Upper lobe of left lung (tissue), 6 donors: ENCODE data around the gene C10orf105. TPM values are rescaled to one million over a fixed set of nuclear protein-coding genes. Genes with fewer than 3 reads are reported as not detected.

ENCODE experiments used
- ATAC-seq, 2 donors: fragments of 200-7000 bp; cut with Tn5 transposase; one replicate each; pipeline ENCODE4 v1.9.1; 2022; ENCODE audit warnings: mild to moderate bottlenecking in 2 of 2, moderate library complexity in 2 of 2; ENCODE audit not compliant: low FRiP score in 2 of 2
- DNase-seq, 2 donors: peaks; one replicate each; pipeline ENCODE4 v3.0.0-alpha.2; 2019 to 2020
- H3K27ac ChIP-seq, 4 donors: fragments of 200-600 bp; sonication (generic); one replicate each; pipeline ENCODE4 v1.5.1; 2016 to 2019
- H3K27me3 ChIP-seq, 4 donors: fragments of 200-600 bp; sonication (generic); one replicate each; pipeline ENCODE4 v1.5.1; 2017 to 2019
- H3K36me3 ChIP-seq, 4 donors: fragments of 200-600 bp; sonication (generic); one replicate each; pipeline ENCODE4 v1.5.1; 2016 to 2019
- H3K4me1 ChIP-seq, 4 donors: fragments of 200-600 bp; sonication (generic); one replicate each; pipeline ENCODE4 v1.5.1; 2018 to 2019
- H3K4me3 ChIP-seq, 4 donors: fragments of 200-600 bp; sonication (generic); one replicate each; pipeline ENCODE4 v1.5.1; 2017 to 2019; ENCODE audit warnings: mild to moderate bottlenecking in 2 of 4, moderate library complexity in 1 of 4
- H3K9me3 ChIP-seq, 4 donors: fragments of 200-600 bp; sonication (generic); one replicate each; pipeline ENCODE4 v1.5.1; 2018 to 2019
- EP300 ChIP-seq, 4 donors: sonication (generic); formaldehyde crosslinking; IDR thresholded peaks; one replicate each; pipeline ENCODE4 v1.5.1; 2017; ENCODE audit warnings: antibody characterized with exemption in 4 of 4, control low read depth in 2 of 4
- POLR2A ChIP-seq, 4 donors: fragments of 450-650 bp; IDR thresholded peaks; one replicate each; pipeline ENCODE4 v1.5.1; 2016 to 2017; ENCODE audit warnings: antibody characterized with exemption in 4 of 4, mild to moderate bottlenecking in 2 of 4
- POLR2AphosphoS5 ChIP-seq, 2 donors: sonication (generic); formaldehyde crosslinking; IDR thresholded peaks; one replicate each; pipeline ENCODE4 v1.5.1; 2017; ENCODE audit warnings: antibody characterized with exemption in 2 of 2
- WGBS, 2 donors: methylation state at CpG; one replicate each; pipeline ENCODE4 v1.1.5; 2017 to 2018; 5-methylcytosine and 5-hydroxymethylcytosine counted together
- total RNA-seq, 6 donors: library from RNA; depleted of rRNA in 4 of 6; stranded (reverse); fragments of >200 nt in 4 of 6; gene quantifications; one replicate each; pipeline versions ENCODE4 v1.1.0 to v1.2.1, GENCODE V29; 2016 to 2021
- TF ChIP-seq, protein P1 (sequence below), 6 experiments: fragments of 450-650 bp in 4 of 6; fragments of 200-600 bp in 2 of 6; sonication (generic) in 2 of 6; IDR thresholded peaks; one replicate each; pipeline ENCODE4 v1.5.1; 2016 to 2019; ENCODE audit warnings: antibody characterized with exemption in 6 of 6
- donor health status: DM: no; HTN: no; CAD: no; lungs with moderate emphysema.
- donor health status: DM: no; HTN: yes; CAD: no; lungs with severe emphysema.

Gene C10orf105
- total RNA-seq, 6 donors from 2014 or later = 0.15 to 1.0 (median 0.44) TPM; not detected in 1

DNA sequence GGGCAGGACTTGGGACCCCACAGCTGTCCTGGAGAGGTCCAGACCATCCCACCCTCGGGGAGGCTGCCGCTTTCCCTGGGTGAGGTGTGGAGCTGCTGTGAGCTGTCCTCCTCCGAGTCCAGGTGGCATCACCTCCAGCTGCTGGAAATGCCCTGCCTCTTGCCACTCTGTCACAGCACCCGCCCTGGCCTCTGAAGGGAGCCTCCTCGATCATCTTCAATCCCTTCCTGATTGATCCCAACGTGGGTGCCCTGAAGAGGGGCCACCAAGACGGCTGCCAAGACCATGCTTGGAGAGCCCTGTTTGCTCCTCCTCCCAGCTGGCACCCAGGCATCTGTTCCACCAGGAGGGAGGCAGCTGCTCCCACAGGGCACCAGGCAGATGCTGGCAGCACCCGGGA, 4.6 kb downstream of the C10orf105 start:
- H3K4me1 ChIP-seq = peaks cover 40 to 61% (median 49%) of the 10 kb centered on the region in 4 donors
- no peaks in the 10 kb centered on the region for H3K27me3 ChIP-seq
- TF ChIP-seq, protein P1, sequence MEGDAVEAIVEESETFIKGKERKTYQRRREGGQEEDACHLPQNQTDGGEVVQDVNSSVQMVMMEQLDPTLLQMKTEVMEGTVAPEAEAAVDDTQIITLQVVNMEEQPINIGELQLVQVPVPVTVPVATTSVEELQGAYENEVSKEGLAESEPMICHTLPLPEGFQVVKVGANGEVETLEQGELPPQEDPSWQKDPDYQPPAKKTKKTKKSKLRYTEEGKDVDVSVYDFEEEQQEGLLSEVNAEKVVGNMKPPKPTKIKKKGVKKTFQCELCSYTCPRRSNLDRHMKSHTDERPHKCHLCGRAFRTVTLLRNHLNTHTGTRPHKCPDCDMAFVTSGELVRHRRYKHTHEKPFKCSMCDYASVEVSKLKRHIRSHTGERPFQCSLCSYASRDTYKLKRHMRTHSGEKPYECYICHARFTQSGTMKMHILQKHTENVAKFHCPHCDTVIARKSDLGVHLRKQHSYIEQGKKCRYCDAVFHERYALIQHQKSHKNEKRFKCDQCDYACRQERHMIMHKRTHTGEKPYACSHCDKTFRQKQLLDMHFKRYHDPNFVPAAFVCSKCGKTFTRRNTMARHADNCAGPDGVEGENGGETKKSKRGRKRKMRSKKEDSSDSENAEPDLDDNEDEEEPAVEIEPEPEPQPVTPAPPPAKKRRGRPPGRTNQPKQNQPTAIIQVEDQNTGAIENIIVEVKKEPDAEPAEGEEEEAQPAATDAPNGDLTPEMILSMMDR (IDR thresholded peaks at IDR 0.05) = no peak
- no peak for TF ChIP-seq POLR2A (IDR thresholded peaks at IDR 0.05)
- TF ChIP-seq POLR2AphosphoS5 (IDR thresholded peaks at IDR 0.05) = no peak
- no peak for TF ChIP-seq EP300 (IDR thresholded peaks at IDR 0.05)
- ATAC-seq (no peak), DNase-seq (no peak)
- peak overlapping the region in 1 of 4 donors; percentile 1 for H3K4me3 ChIP-seq
- H3K9me3 ChIP-seq = no peaks in the 10 kb centered on the region
- H3K36me3 ChIP-seq = no peaks in the 10 kb centered on the region
- 60 to 73% methylated on average over 2 to 7 of the region's 8 CpGs for WGBS, 2 donors
- peak overlapping the region; percentile 12 to 90 (median 85) for H3K27ac ChIP-seq

GRCh38 chr10:71714592-71714991, 5.0 kb downstream of the C10orf105 start:
- 67 to 72% methylated on average over 5 of the region's 5 CpGs for WGBS, 2 donors
- Histone ChIP-seq H3K36me3 (no peaks in the 10 kb centered on the region), H3K4me3 (peak overlapping the region in 1 of 4 donors; percentile 1), H3K27ac (peak overlapping the region; percentile 74 to 90 (median 85)), H3K27me3 (no peaks in the 10 kb centered on the region), H3K4me1 (peaks cover 40 to 60% (median 48%) of the 10 kb centered on the region in 4 donors), H3K9me3 (no peaks in the 10 kb centered on the region)
- ATAC-seq (no peak), DNase-seq (no peak)
- TF ChIP-seq, protein P1 (IDR thresholded peaks at IDR 0.05) = no peak
- no peak for TF ChIP-seq POLR2AphosphoS5 (IDR thresholded peaks at IDR 0.05)
- no peak for TF ChIP-seq EP300 (IDR thresholded peaks at IDR 0.05)
- TF ChIP-seq POLR2A (IDR thresholded peaks at IDR 0.05) = no peak

- Histone ChIP-seq H3K4me3 (peak overlapping the region in 1 of 4 donors; percentile 1), H3K4me1 (peaks cover 40 to 54% (median 45%) of the 10 kb centered on the region in 4 donors), H3K27ac (peak overlapping the region; percentile 74 to 90 (median 85)), H3K27me3 (no peaks in the 10 kb centered on the region), H3K9me3 (no peaks in the 10 kb centered on the region), H3K36me3 (no peaks in the 10 kb centered on the region)
- no peak for DNase-seq
- TF ChIP-seq EP300 (IDR thresholded peaks at IDR 0.05) = no peak
- TF ChIP-seq, protein P1 (IDR thresholded peaks at IDR 0.05) = no peak
- no peak for TF ChIP-seq POLR2A (IDR thresholded peaks at IDR 0.05)
- no peak for TF ChIP-seq POLR2AphosphoS5 (IDR thresholded peaks at IDR 0.05)
- ATAC-seq = peak in 1 of 2 donors; percentile 10
- whole genome bisulfite sequencing, 2 donors = 47 to 70% methylated on average over 4 of the region's 4 CpGs
Measured at GRCh38 chr10:71714031-71714410, 5.6 kb downstream of the C10orf105 start.

GRCh38 chr10:71713135-71714030, 6.2 kb downstream of the C10orf105 start:
- DNase-seq (peak; percentile 70 to 74), ATAC-seq (peak; percentile 70 to 83)
- TF ChIP-seq, protein P1 (IDR thresholded peaks at IDR 0.05) = peak in 2 of 6 experiments; percentile 16 to 30
- TF ChIP-seq POLR2AphosphoS5 (IDR thresholded peaks at IDR 0.05) (peak in 1 of 2 donors; percentile 6), EP300 (IDR thresholded peaks at IDR 0.05) (no peak), POLR2A (IDR thresholded peaks at IDR 0.05) (peak in 1 of 4 donors; percentile 38)
- no peaks in the 10 kb centered on the region for H3K27me3 ChIP-seq
- peaks cover 40 to 59% (median 44%) of the 10 kb centered on the region in 4 donors for H3K4me1 ChIP-seq
- WGBS, 2 donors = 7 to 24% methylated on average over 3 to 12 of the region's 12 CpGs
- no peak overlapping the region for H3K4me3 ChIP-seq
- H3K36me3 ChIP-seq = no peaks in the 10 kb centered on the region
- no peaks in the 10 kb centered on the region for H3K9me3 ChIP-seq
- peak overlapping the region; percentile 74 to 90 (median 85) for H3K27ac ChIP-seq
